ENCODE results near the gene CRACR2B.

- TF ChIP-seq, protein P1, sequence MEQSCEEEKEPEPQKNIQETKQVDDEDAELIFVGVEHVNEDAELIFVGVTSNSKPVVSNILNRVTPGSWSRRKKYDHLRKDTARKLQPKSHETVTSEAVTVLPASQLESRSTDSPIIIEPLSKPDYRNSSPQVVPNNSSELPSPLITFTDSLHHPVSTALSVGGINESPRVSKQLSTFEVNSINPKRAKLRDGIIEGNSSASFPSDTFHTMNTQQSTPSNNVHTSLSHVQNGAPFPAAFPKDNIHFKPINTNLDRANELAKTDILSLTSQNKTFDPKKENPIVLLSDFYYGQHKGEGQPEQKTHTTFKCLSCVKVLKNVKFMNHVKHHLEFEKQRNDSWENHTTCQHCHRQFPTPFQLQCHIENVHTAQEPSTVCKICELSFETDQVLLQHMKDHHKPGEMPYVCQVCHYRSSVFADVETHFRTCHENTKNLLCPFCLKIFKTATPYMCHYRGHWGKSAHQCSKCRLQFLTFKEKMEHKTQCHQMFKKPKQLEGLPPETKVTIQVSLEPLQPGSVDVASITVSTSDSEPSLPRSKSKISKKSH (CRISPR knock-in tag; IDR thresholded peaks at IDR 0.05; ENCODE audit: borderline replicate concordance): no peak
- TF ChIP-seq MAF1 (CRISPR knock-in tag; IDR thresholded peaks at IDR 0.05; ENCODE audit: borderline replicate concordance) (no peak), MLLT10 (CRISPR knock-in tag; IDR thresholded peaks at IDR 0.05) (no peak), POLR2A (IDR thresholded peaks at IDR 0.05; ENCODE audit: insufficient read depth in 1 of 2, low read depth in 2 of 2, low read length in 2 of 2) (no peak), ZNF660 (CRISPR knock-in tag; IDR thresholded peaks at IDR 0.05; ENCODE audit: borderline replicate concordance, low read depth) (no peak), ZNF235 (CRISPR knock-in tag; IDR thresholded peaks at IDR 0.05; ENCODE audit: borderline replicate concordance) (no peak), ZGPAT (CRISPR knock-in tag; IDR thresholded peaks at IDR 0.05) (no peak), ZNF589 (CRISPR knock-in tag; conservative IDR thresholded peaks at IDR 0.05) (no peak), ZNF773 (CRISPR knock-in tag; IDR thresholded peaks at IDR 0.05; ENCODE audit: borderline replicate concordance) (no peak), ZNF17 (CRISPR knock-in tag; IDR thresholded peaks at IDR 0.05) (no peak), ZNF10 (CRISPR knock-in tag; IDR thresholded peaks at IDR 0.05; ENCODE audit: borderline replicate concordance, low read depth) (no peak)
Measured at GRCh38 chr11:783581-784015, 44.1 kb upstream of the CRACR2B start.

All from HepG2 (cell line).